SU-DHL-6 (cell line): Measurements from ENCODE around the gene CECR2.

Source experiments
- H2AFZ ChIP-seq: fragments of 200-600 bp; sonication (generic); 2 replicates; pipeline ENCODE4 v1.6.1; 2014; ENCODE audit warnings: low read depth, mild to moderate bottlenecking, moderate library complexity, mixed read lengths, antibody characterized with exemption, low read length; ENCODE audit not compliant: severe bottlenecking
- H3F3A ChIP-seq: fragments of 200-600 bp; shearing (Covaris generic); 2 replicates; pipeline ENCODE4 v1.6.0; 2016; ENCODE audit warnings: antibody characterized with exemption, mild to moderate bottlenecking; ENCODE audit not compliant: insufficient read depth
- H3K27ac ChIP-seq: fragments of 200-600 bp; sonication (generic); 2 replicates; pipeline ENCODE4 v1.5.1; 2016; ENCODE audit warnings: low read depth, mild to moderate bottlenecking, low read length, moderate library complexity, mixed read lengths
- H3K27me3 ChIP-seq: fragments of 200-600 bp; sonication (generic), shearing (Covaris generic); 2 replicates; pipeline ENCODE4 v1.6.0; 2014; ENCODE audit warnings: mild to moderate bottlenecking, low read length
- H3K36me3 ChIP-seq: fragments of 200-600 bp; sonication (generic); 2 replicates; pipeline ENCODE4 v1.6.1; 2014; ENCODE audit warnings: mild to moderate bottlenecking, low read length, mixed read lengths
- H3K4me2 ChIP-seq: fragments of 300-600, 200-600 bp; shearing (Covaris generic), sonication (generic); 2 replicates; pipeline ENCODE4 v1.6.0; 2014; ENCODE audit warnings: low read length, low read depth, mild to moderate bottlenecking; ENCODE audit not compliant: poor library complexity, severe bottlenecking
- H3K4me3 ChIP-seq: fragments of 200-600 bp; sonication (generic); 2 replicates; pipeline ENCODE4 v1.5.1; 2014; ENCODE audit warnings: antibody characterized with exemption, low read length, mild to moderate bottlenecking, mixed read lengths; ENCODE audit not compliant: insufficient read depth, poor library complexity, severe bottlenecking
- H3K79me2 ChIP-seq: fragments of 200-600 bp; sonication (generic); 2 replicates; pipeline ENCODE4 v1.6.1; 2014; ENCODE audit warnings: mild to moderate bottlenecking, low read length, moderate library complexity; ENCODE audit not compliant: insufficient read depth
- H3K9ac ChIP-seq: fragments of 200-600 bp; sonication (generic); 2 replicates; pipeline ENCODE4 v1.7.0; 2014; ENCODE audit warnings: mild to moderate bottlenecking, low read length
- H3K9me2 ChIP-seq: fragments of 200-600 bp; sonication (generic); replicated peaks from 2 replicates; pipeline ENCODE4 v1.6.1; 2014; ENCODE audit warnings: low read length; ENCODE audit not compliant: insufficient read depth
- H3K9me3 ChIP-seq: fragments of 200-600 bp; sonication (generic); 2 replicates; pipeline ENCODE4 v1.6.1; 2014; ENCODE audit warnings: low read length, mixed read lengths; ENCODE audit not compliant: insufficient read depth
- H4K20me1 ChIP-seq: fragments of 200-600 bp; sonication (generic); 2 replicates; pipeline ENCODE4 v1.6.1; 2014; ENCODE audit warnings: low read depth, mild to moderate bottlenecking, antibody characterized with exemption, low read length, moderate library complexity, mixed read lengths
- EZH2phosphoT487 ChIP-seq: fragments of 200-600 bp; sonication (generic), shearing (Covaris generic); conservative IDR thresholded peaks from 2 replicates; pipeline ENCODE4 v1.6.1; 2018; ENCODE audit warnings: mild to moderate bottlenecking, antibody characterized with exemption, low read length, moderate library complexity, mixed read lengths
- TF ChIP-seq, protein P1 (sequence below): fragments of 200-600 bp; sonication (generic); IDR thresholded peaks from one replicate; pipeline ENCODE4 v1.5.1; 2017; ENCODE audit warnings: antibody characterized with exemption, mild to moderate bottlenecking, low read length, moderate library complexity; ENCODE audit not compliant: insufficient read depth, poor library complexity, severe bottlenecking

Gene CECR2

GRCh38 chr22:17358415-17358814, 10.8 kb upstream of the CECR2 start:
- H3F3A ChIP-seq: no peaks in the 10 kb centered on the region
- no peaks in the 10 kb centered on the region for H3K9me3 ChIP-seq
- no peaks in the 10 kb centered on the region for H3K27me3 ChIP-seq
- no peaks in the 10 kb centered on the region for H3K9me2 ChIP-seq
- no peak for TF ChIP-seq EZH2phosphoT487
- TF ChIP-seq, protein P1, sequence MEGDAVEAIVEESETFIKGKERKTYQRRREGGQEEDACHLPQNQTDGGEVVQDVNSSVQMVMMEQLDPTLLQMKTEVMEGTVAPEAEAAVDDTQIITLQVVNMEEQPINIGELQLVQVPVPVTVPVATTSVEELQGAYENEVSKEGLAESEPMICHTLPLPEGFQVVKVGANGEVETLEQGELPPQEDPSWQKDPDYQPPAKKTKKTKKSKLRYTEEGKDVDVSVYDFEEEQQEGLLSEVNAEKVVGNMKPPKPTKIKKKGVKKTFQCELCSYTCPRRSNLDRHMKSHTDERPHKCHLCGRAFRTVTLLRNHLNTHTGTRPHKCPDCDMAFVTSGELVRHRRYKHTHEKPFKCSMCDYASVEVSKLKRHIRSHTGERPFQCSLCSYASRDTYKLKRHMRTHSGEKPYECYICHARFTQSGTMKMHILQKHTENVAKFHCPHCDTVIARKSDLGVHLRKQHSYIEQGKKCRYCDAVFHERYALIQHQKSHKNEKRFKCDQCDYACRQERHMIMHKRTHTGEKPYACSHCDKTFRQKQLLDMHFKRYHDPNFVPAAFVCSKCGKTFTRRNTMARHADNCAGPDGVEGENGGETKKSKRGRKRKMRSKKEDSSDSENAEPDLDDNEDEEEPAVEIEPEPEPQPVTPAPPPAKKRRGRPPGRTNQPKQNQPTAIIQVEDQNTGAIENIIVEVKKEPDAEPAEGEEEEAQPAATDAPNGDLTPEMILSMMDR: no peak
- no peaks in the 10 kb centered on the region for H4K20me1 ChIP-seq
- no peak overlapping the region for H3K4me2 ChIP-seq
- no peak overlapping the region for H3K4me3 ChIP-seq
- H2AFZ ChIP-seq: no peak overlapping the region
- no peak overlapping the region for H3K9ac ChIP-seq
- no peaks in the 10 kb centered on the region for H3K36me3 ChIP-seq
- no peak overlapping the region for H3K27ac ChIP-seq
- H3K79me2 ChIP-seq: no peaks in the 10 kb centered on the region

- TF ChIP-seq, protein P1: no peak
- no peak for TF ChIP-seq EZH2phosphoT487
- H3F3A ChIP-seq: no peaks in the 10 kb centered on the region
- H3K4me2 ChIP-seq: no peak overlapping the region
- H4K20me1 ChIP-seq: no peaks in the 10 kb centered on the region
- no peaks in the 10 kb centered on the region for H3K9me3 ChIP-seq
- H3K9ac ChIP-seq: no peak overlapping the region
- H3K27me3 ChIP-seq: no peaks in the 10 kb centered on the region
- H2AFZ ChIP-seq: no peak overlapping the region
- no peaks in the 10 kb centered on the region for H3K79me2 ChIP-seq
- H3K27ac ChIP-seq: no peak overlapping the region
- H3K36me3 ChIP-seq: no peaks in the 10 kb centered on the region
- no peaks in the 10 kb centered on the region for H3K9me2 ChIP-seq
- no peak overlapping the region for H3K4me3 ChIP-seq
These were observed 9.8 kb upstream of the CECR2 start for GRCh38 chr22:17359501-17359900.

- Histone ChIP-seq H3K27me3 (no peaks in the 10 kb centered on the region), H3K9ac (no peak overlapping the region), H3K9me3 (no peaks in the 10 kb centered on the region), H3K4me2 (no peak overlapping the region), H3F3A (no peaks in the 10 kb centered on the region), H3K79me2 (no peaks in the 10 kb centered on the region), H3K27ac (no peak overlapping the region), H2AFZ (no peak overlapping the region), H4K20me1 (no peaks in the 10 kb centered on the region), H3K4me3 (no peak overlapping the region), H3K9me2 (no peaks in the 10 kb centered on the region), H3K36me3 (no peaks in the 10 kb centered on the region)
- no peak for TF ChIP-seq EZH2phosphoT487
- TF ChIP-seq, protein P1: no peak
These were observed 2.9 kb upstream of the CECR2 start for GRCh38 chr22:17366329-17366728.

DNA sequence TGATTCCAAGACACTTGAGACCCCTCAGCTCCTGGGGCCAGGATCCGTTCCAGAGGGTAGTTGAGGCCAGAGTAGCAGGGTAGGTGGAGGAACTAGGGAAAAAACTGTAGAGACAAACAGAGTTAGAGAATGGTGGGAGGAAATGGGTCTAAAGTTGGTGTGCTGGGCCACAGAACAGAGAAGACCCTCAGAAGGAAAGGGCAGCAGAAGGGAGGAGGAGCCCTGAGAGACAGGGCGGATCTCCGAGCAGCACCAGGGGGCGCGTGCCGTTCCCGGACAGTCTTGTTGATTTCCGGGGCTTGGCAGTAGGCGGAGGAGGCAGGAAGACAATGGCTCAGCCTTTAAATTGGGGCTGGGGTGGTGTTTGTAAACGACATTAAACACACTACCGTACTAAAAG, 2.4 kb upstream of the CECR2 start:
- no peak overlapping the region for H3K4me2 ChIP-seq
- no peaks in the 10 kb centered on the region for H3K79me2 ChIP-seq
- no peak overlapping the region for H3K9ac ChIP-seq
- no peak overlapping the region for H2AFZ ChIP-seq
- H3K9me2 ChIP-seq: no peaks in the 10 kb centered on the region
- no peak overlapping the region for H3K4me3 ChIP-seq
- no peak overlapping the region for H3K27ac ChIP-seq
- TF ChIP-seq, protein P1: no peak
- TF ChIP-seq EZH2phosphoT487: no peak
- no peaks in the 10 kb centered on the region for H4K20me1 ChIP-seq
- H3F3A ChIP-seq: no peaks in the 10 kb centered on the region
- no peaks in the 10 kb centered on the region for H3K27me3 ChIP-seq
- no peaks in the 10 kb centered on the region for H3K36me3 ChIP-seq
- H3K9me3 ChIP-seq: no peaks in the 10 kb centered on the region
